Smooth muscle cell of the brain vasculature (primary cell): ENCODE results near the gene GDF11.

Source experiments
- DNase-seq: peaks from one replicate; pipeline ENCODE4 v3.0.0-alpha.2; 2012; ENCODE audit warnings: low read depth, low spot score

GDF11 gene

DNA sequence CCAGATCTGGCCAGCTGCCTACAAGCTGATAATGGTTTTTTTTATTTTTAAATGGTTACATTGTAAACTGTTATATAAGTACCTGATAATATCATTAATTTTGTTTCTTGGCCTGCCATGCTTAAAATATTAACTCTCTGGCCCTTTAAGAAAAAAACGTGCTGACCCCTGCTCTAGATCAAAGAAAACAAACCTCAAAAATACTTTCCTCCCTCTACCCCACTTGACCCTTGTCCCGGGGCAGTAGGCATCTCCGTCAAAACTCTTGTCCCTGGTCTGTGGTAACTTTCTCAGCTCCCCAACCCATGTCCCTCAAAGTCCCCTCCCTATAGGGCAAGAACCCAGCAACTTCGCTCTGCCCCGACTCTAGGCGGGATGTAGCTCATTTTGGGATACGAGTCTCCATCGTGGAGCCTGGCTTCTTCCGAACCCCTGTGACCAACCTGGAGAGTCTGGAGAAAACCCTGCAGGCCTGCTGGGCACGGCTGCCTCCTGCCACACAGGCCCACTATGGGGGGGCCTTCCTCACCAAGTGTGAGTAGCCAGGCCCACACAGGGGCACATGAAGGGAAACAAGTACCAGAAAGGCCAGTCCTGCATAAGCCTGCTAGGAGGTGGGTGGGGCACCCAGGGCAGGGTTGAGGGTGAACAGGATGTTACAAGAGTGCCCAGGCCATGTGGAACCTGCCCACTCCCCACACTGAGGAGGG is 19.3 kb upstream of the GDF11 start:
- DNase-seq: no peak

DNA sequence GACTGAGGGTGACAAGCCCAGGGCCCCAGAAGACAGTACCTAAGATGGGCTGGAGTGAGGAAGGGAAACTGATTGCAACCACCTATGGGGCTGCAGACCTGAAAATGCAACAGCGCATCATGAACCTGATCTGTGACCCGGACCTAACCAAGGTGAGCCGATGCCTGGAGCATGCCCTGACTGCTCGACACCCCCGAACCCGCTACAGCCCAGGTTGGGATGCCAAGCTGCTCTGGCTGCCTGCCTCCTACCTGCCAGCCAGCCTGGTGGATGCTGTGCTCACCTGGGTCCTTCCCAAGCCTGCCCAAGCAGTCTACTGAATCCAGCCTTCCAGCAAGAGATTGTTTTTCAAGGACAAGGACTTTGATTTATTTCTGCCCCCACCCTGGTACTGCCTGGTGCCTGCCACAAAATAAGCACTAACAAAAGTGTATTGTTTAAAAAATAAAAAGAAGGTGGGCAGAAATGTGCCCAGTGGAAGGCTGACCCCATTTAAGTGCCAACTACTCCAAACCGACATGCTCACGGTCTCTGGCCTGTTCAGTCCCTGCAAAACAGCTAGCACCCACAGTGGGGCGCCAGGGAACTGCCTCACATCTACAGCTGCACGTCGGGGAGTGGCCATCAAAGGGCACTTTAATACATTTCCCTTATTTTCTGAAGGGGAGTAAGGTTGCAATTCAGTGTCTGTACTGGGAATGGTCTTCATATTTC is 18.5 kb upstream of the GDF11 start:
- DNase-seq: no peak

GRCh38 chr12:55724940-55725309 is 18.0 kb upstream of the GDF11 start:
- DNase-seq: no peak

DNA sequence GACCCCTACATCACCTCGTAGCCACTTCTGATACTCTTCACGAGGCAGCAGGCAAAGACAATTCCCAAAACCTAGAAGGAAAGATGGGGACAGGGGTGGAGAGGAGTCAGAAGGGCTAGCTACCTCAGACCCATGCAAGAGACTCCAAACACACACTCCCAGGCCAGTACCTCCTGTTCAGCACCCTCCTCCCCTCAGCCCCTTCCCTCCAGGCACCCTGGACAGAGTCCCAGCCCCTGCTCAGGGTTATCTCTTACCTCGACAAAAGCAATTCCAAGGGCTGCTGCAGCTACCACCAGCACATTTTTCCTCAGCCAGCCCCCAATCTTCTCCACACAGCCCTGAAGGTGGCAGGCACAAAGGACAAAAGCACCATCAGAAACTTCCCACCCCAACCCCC is 17.4 kb upstream of the GDF11 start:
- no peak for DNase-seq

DNA sequence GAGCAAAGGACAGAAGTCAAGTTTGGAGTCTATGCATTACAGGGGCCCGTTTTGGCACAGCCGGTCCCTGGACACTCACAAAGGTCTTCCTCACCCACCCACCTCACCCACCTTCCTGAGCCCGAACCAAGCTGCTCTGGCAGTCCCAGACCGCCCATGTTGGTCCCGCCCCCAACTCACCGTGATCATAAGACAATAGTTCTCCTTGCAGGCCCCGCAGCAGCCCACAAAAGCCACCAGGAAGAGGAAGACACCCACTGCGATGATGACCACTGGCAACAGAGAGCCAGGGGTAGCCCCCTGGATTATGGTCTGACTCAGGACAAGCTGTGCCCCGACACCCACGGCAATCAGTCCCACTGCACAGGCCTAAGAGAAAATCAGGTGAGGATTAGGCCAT is 16.0 kb upstream of the GDF11 start:
- no peak for DNase-seq

- no peak for DNase-seq
These were observed 15.2 kb upstream of the GDF11 start for GRCh38 chr12:55727643-55728185.

- DNase-seq: no peak
These were observed 14.6 kb upstream of the GDF11 start for GRCh38 chr12:55728186-55728938.

- DNase-seq: peak; percentile 92
These were observed 13.7 kb upstream of the GDF11 start, which contains the start of gene CD63 for GRCh38 chr12:55728939-55729818. CD63 (minus strand) TSS chr12:55729009; CDS start chr12:55728341, 668 bp downstream.

DNA sequence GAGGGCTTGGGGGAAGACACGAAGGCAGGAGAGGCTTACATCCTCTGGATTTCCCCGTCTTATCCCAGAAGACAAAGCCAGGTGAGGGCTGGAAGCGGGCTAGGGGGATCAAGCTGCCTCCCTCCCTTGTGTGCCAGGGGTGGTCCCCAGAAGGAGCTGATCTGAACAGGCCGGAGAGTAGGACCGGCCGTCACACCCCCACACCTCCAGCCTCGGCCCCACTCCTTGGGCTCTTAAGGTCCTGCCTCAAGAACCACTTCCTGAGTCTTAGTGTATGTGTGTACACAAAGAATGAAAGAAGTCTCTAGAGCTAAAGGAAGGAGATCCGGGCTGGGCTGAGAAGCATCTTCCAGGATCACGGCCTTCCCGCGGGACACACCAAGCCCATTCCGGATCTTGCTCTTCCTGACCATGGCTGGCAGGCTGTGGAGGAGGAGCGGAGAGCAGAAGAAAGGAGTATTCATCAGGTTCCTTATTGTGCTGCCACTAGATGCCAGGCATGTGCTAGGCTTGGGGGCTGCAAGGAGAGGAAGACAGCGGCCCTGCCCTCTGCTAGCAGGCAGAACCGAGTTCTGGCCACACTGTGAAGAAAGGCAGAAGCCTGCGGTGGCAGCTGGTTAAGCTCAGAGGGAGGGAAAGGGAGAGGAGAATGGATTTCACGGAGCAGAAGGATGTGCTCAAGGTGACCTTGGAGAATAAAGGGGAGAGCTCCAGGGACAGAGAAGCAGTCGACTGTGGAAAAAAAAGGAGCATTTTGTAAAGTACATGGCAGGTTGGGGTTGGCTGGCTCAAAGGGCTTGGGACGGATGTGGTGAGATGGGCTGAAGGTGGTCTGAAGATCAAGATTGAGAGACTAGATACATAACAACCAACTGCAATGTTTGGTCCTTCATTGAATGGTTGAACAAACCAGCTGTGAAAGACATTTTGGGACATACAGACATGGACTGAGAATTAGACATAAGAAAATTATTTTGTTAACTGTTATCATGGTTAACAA is 12.8 kb upstream of the GDF11 start:
- no peak for DNase-seq

GRCh38 chr12:55732288-55732687 is 10.6 kb upstream of the GDF11 start:
- DNase-seq: no peak

DNA sequence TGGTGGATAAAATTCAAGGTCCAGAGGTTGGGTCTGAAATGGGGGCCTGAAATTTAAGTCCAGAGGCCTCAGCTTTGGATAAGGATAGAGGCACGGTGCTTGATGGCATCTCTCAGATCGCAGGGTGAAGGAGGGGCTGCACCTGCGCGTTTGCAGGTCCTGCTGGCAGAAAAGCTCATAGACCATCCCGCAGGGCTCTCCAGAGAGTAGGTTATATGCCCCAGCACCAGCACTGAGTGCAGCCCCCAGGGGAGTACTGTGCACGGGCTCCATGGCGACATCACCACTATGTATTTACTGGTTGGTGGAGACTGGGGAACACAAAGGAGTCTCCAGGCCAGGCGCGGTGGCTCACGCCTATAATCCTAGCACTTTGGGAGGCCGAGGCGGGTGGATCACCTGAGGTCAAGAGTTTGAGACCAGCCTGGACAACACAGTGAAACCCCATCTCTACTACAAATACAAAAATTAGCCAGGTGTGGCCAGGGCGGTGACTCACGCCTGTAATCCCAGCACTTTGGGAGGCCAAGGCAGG is 9.8 kb upstream of the GDF11 start:
- no peak for DNase-seq

DNA sequence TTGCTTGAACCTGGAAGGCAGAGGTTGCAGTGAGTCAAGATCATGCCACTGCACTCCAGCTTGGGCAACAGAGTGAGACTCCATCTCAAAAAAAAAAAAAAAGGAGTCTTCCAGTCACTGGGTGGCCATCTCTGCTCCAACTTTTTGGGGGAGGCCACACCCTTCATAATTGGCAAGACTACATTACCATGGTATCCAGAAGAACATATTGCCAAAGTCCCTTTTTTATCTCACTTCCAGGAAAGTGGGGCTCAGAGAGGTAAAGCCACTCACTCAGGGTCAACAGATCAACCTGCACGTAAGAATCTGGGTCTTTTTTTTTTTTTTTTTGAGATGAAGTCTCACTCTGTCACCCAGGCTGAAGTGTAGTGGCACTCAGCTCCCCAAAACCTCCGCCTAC is 9.1 kb upstream of the GDF11 start:
- DNase-seq: no peak

GRCh38 chr12:55734595-55734994 is 8.3 kb upstream of the GDF11 start:
- no peak for DNase-seq

- no peak for DNase-seq
These were observed 6.8 kb upstream of the GDF11 start for GRCh38 chr12:55736076-55736475.

- DNase-seq: no peak
These were observed 5.9 kb upstream of the GDF11 start for GRCh38 chr12:55736780-55737580.

DNA sequence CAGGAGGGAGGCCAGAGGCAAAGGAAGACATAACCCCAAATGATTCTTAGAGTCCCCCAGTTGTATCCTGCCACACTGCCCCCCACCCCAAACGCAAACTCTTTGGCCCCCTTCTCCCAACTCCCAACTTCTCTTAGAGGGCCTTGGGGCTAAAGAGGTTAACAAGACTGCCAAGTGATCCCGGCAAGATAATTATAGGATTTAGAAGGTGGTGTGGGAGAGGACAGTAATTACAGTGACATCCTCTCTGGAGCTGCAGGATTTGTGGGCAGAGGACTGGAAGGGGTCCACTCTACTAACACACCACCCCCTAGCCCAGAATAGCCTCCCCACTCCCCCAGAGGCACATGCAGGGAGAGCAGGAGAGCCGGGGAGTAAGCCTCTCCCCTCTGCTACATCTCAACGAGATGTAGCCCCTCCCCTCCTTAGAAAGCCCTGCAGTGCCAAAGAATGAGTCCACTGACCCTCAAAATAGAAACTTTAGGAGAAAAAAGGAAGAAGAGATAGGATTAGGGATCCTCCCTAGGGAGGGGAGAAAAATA is 5.3 kb upstream of the GDF11 start:
- no peak for DNase-seq

- DNase-seq: peak; percentile 79
These were observed 4.5 kb upstream of the GDF11 start for GRCh38 chr12:55738123-55739024.

DNA sequence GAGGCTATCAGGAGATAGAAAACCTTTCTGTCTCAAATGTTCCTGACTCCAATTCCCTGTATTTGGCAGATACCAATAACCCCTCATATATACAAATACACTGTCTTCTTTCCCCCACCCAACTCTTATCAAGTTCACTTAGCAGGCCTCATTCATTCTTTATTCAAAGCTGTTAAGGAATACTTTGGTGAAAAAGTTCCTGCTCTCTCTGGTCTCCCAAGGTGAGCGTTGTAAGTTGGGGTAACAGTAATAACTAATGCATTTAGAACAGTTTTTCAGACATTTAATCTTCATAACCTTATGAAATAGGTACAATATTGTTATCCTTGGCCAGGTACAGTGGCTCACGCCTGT is 3.9 kb upstream of the GDF11 start:
- DNase-seq: no peak
